ENCODE results near the gene C16orf92.
"Not testable (repeated sequence)": the region's sequence is repeated elsewhere in the genome, so short reads cannot be mapped to it uniquely, and the experiment has no call there.

Gene C16orf92

GRCh38 chr16:30009085-30009862 lies 13.7 kb upstream of the C16orf92 start:
- H3K4me1 ChIP-seq (ENCODE audit: insufficient read depth, low read length) = no peaks in the 10 kb centered on the region; the same call in 1 of the 2 replicates
- no peaks in the 10 kb centered on the region for H3K9me3 ChIP-seq (ENCODE audit: insufficient read depth, low read depth, low read length)
- no peak overlapping the region for H3K27ac ChIP-seq (ENCODE audit: low read length)
- H3K36me3 ChIP-seq (ENCODE audit: insufficient read depth, low read depth, low read length) = no peaks in the 10 kb centered on the region
- peaks cover 37% of the 10 kb centered on the region for H3K27me3 ChIP-seq (ENCODE audit: insufficient read depth, low read length)
- no peak overlapping the region for H3K9ac ChIP-seq (ENCODE audit: low read depth, low read length)
- no peak overlapping the region for H3K4me3 ChIP-seq (ENCODE audit: low read length)

GRCh38 chr16:30009990-30010843 lies 12.8 kb upstream of the C16orf92 start:
- H3K4me3 ChIP-seq (ENCODE audit: low read length) = peak overlapping the region; percentile 73
- H3K9me3 ChIP-seq (ENCODE audit: insufficient read depth, low read depth, low read length) = no peaks in the 10 kb centered on the region
- peaks cover 37% of the 10 kb centered on the region for H3K27me3 ChIP-seq (ENCODE audit: insufficient read depth, low read length)
- no peaks in the 10 kb centered on the region for H3K36me3 ChIP-seq (ENCODE audit: insufficient read depth, low read depth, low read length)
- no peaks in the 10 kb centered on the region; the same call in 1 of the 2 replicates for H3K4me1 ChIP-seq (ENCODE audit: insufficient read depth, low read length)
- H3K9ac ChIP-seq (ENCODE audit: low read depth, low read length) = no peak overlapping the region
- no peak overlapping the region for H3K27ac ChIP-seq (ENCODE audit: low read length)

- Histone ChIP-seq H3K27me3 (ENCODE audit: insufficient read depth, low read length) (peaks cover 37% of the 10 kb centered on the region), H3K27ac (ENCODE audit: low read length) (no peak within 1 kb of the TSS), H3K36me3 (ENCODE audit: insufficient read depth, low read depth, low read length) (no peaks in the 10 kb centered on the region), H3K4me3 (ENCODE audit: low read length) (peak within 1 kb of the TSS; percentile 73), H3K9me3 (ENCODE audit: insufficient read depth, low read depth, low read length) (no peaks in the 10 kb centered on the region), H3K9ac (ENCODE audit: low read depth, low read length) (no peak within 1 kb of the TSS), H3K4me1 (ENCODE audit: insufficient read depth, low read length) (no peaks in the 10 kb centered on the region; the same call in 1 of the 2 replicates)
Measured at GRCh38 chr16:30010844-30011713, 11.9 kb upstream of the C16orf92 start, which contains the start of gene DOC2A. DOC2A (minus strand) TSS chr16:30011027; CDS start chr16:30010222, 805 bp downstream.

GRCh38 chr16:30011714-30012504 lies 11.1 kb upstream of the C16orf92 start:
- Histone ChIP-seq H3K9me3 (ENCODE audit: insufficient read depth, low read depth, low read length) (no peaks in the 10 kb centered on the region), H3K4me1 (ENCODE audit: insufficient read depth, low read length) (no peaks in the 10 kb centered on the region; the same call in 1 of the 2 replicates), H3K36me3 (ENCODE audit: insufficient read depth, low read depth, low read length) (no peaks in the 10 kb centered on the region), H3K27ac (ENCODE audit: low read length) (no peak overlapping the region), H3K4me3 (ENCODE audit: low read length) (peak overlapping the region; percentile 73), H3K27me3 (ENCODE audit: insufficient read depth, low read length) (peaks cover 37% of the 10 kb centered on the region), H3K9ac (ENCODE audit: low read depth, low read length) (no peak overlapping the region)

- H3K36me3 ChIP-seq (ENCODE audit: insufficient read depth, low read depth, low read length); H3K27ac ChIP-seq (ENCODE audit: low read length); H3K9me3 ChIP-seq (ENCODE audit: insufficient read depth, low read depth, low read length); H3K9ac ChIP-seq (ENCODE audit: low read depth, low read length); H3K4me1 ChIP-seq (ENCODE audit: insufficient read depth, low read length): not testable (repeated sequence)
- H3K27me3 ChIP-seq (ENCODE audit: insufficient read depth, low read length) = peaks cover 37% of the 10 kb centered on the region
- 0 out of 2 replicates have a peak overlapping the region, but pooled peaks have one; percentile 73 for H3K4me3 ChIP-seq (ENCODE audit: low read length)
Measured at GRCh38 chr16:30012598-30012997, 10.4 kb upstream of the C16orf92 start.

GRCh38 chr16:30015450-30015849 lies 7.5 kb upstream of the C16orf92 start:
- not testable (repeated sequence) for H3K9me3 ChIP-seq (ENCODE audit: insufficient read depth, low read depth, low read length); H3K9ac ChIP-seq (ENCODE audit: low read depth, low read length); H3K4me1 ChIP-seq (ENCODE audit: insufficient read depth, low read length); H3K36me3 ChIP-seq (ENCODE audit: insufficient read depth, low read depth, low read length); H3K4me3 ChIP-seq (ENCODE audit: low read length); H3K27ac ChIP-seq (ENCODE audit: low read length)
- peaks cover 19% of the 10 kb centered on the region for H3K27me3 ChIP-seq (ENCODE audit: insufficient read depth, low read length)

- Histone ChIP-seq H3K9ac (ENCODE audit: low read depth, low read length) (no peak overlapping the region), H3K27ac (ENCODE audit: low read length) (no peak overlapping the region), H3K36me3 (ENCODE audit: insufficient read depth, low read depth, low read length) (no peaks in the 10 kb centered on the region), H3K4me1 (ENCODE audit: insufficient read depth, low read length) (no peaks in the 10 kb centered on the region; the same call in 1 of the 2 replicates), H3K27me3 (ENCODE audit: insufficient read depth, low read length) (peaks cover 12% of the 10 kb centered on the region), H3K9me3 (ENCODE audit: insufficient read depth, low read depth, low read length) (no peaks in the 10 kb centered on the region), H3K4me3 (ENCODE audit: low read length) (no peak overlapping the region)
Measured at GRCh38 chr16:30016555-30017276, 6.3 kb upstream of the C16orf92 start.

GRCh38 chr16:30017277-30017656 lies 5.7 kb upstream of the C16orf92 start:
- Histone ChIP-seq H3K27me3 (ENCODE audit: insufficient read depth, low read length) (peaks cover 6% of the 10 kb centered on the region), H3K36me3 (ENCODE audit: insufficient read depth, low read depth, low read length) (no peaks in the 10 kb centered on the region), H3K4me1 (ENCODE audit: insufficient read depth, low read length) (no peaks in the 10 kb centered on the region), H3K27ac (ENCODE audit: low read length) (no peak overlapping the region), H3K9me3 (ENCODE audit: insufficient read depth, low read depth, low read length) (no peaks in the 10 kb centered on the region), H3K4me3 (ENCODE audit: low read length) (no peak overlapping the region), H3K9ac (ENCODE audit: low read depth, low read length) (no peak overlapping the region)

- H3K27me3 ChIP-seq (ENCODE audit: insufficient read depth, low read length); H3K4me3 ChIP-seq (ENCODE audit: low read length); H3K27ac ChIP-seq (ENCODE audit: low read length); H3K9me3 ChIP-seq (ENCODE audit: insufficient read depth, low read depth, low read length); H3K36me3 ChIP-seq (ENCODE audit: insufficient read depth, low read depth, low read length); H3K9ac ChIP-seq (ENCODE audit: low read depth, low read length); H3K4me1 ChIP-seq (ENCODE audit: insufficient read depth, low read length): not testable (repeated sequence)
Measured at GRCh38 chr16:30017937-30018336, 5.1 kb upstream of the C16orf92 start.

- Histone ChIP-seq H3K9me3 (ENCODE audit: insufficient read depth, low read depth, low read length) (no peaks in the 10 kb centered on the region), H3K27me3 (ENCODE audit: insufficient read depth, low read length) (no peaks in the 10 kb centered on the region), H3K36me3 (ENCODE audit: insufficient read depth, low read depth, low read length) (no peaks in the 10 kb centered on the region), H3K4me1 (ENCODE audit: insufficient read depth, low read length) (no peaks in the 10 kb centered on the region), H3K27ac (ENCODE audit: low read length) (no peak overlapping the region), H3K4me3 (ENCODE audit: low read length) (no peak overlapping the region), H3K9ac (ENCODE audit: low read depth, low read length) (no peak overlapping the region)
Measured at GRCh38 chr16:30018731-30019158, 4.3 kb upstream of the C16orf92 start.

All from iPS-20b (cell line).